ENCODE measurements around the gene RYR2. TPM values are rescaled to one million over a fixed set of nuclear protein-coding genes. Genes with fewer than 3 reads are reported as not detected.

Gene RYR2
- under 1 TPM; 0.16 to 0.59 (median 0.33) TPM for total RNA-seq

- H3K36me3 ChIP-seq: no peaks in the 10 kb centered on the region
- no peaks in the 10 kb centered on the region for H3K9me3 ChIP-seq
- TF ChIP-seq POLR2AphosphoS5 (IDR thresholded peaks at IDR 0.05): no peak
- TF ChIP-seq POLR2A (IDR thresholded peaks at IDR 0.05): no peak
- TF ChIP-seq CTCF (IDR thresholded peaks at IDR 0.05): no peak
- intact Hi-C loops (cut with DNase I; ENCODE audit: low total_unique reads): no loop called here
- no peak for DNase-seq (ENCODE audit: low spot score in 2 of 2)
- peaks cover 0 to 12% of the 10 kb centered on the region in 2 donors for H3K4me1 ChIP-seq
- no peak within 1 kb of the TSS for H3K27ac ChIP-seq
- H3K4me3 ChIP-seq: peak within 1 kb of the TSS; percentile 40 to 58 (median 42)
- H3K27me3 ChIP-seq: peaks cover 0 to 52% of the 10 kb centered on the region in 2 donors
These were observed at the start of gene RYR2 for GRCh38 chr1:237041795-237042525. Gene RYR2 (plus strand): TSS chr1:237042184. CDS start chr1:237042522, 338 bp downstream.

GRCh38 chr1:236992449-236992848 lies 49.5 kb upstream of the RYR2 start:
- H3K9me3 ChIP-seq: peaks cover 3 to 25% of the 10 kb centered on the region in 2 donors
- no peak for DNase-seq (ENCODE audit: low spot score in 2 of 2)
- H3K4me3 ChIP-seq: no peak overlapping the region
- H3K4me1 ChIP-seq: no peaks in the 10 kb centered on the region
- intact Hi-C loops (cut with DNase I; ENCODE audit: low total_unique reads): no loop called here
- no peaks in the 10 kb centered on the region for H3K36me3 ChIP-seq
- no peaks in the 10 kb centered on the region for H3K27me3 ChIP-seq
- TF ChIP-seq POLR2A (IDR thresholded peaks at IDR 0.05): no peak
- TF ChIP-seq CTCF (IDR thresholded peaks at IDR 0.05): no peak
- no peak for TF ChIP-seq POLR2AphosphoS5 (IDR thresholded peaks at IDR 0.05)
- no peak overlapping the region for H3K27ac ChIP-seq

GRCh38 chr1:236994450-236994849 lies 47.5 kb upstream of the RYR2 start:
- no peak for TF ChIP-seq POLR2A (IDR thresholded peaks at IDR 0.05)
- no peak for TF ChIP-seq POLR2AphosphoS5 (IDR thresholded peaks at IDR 0.05)
- no peak for TF ChIP-seq CTCF (IDR thresholded peaks at IDR 0.05)
- Histone ChIP-seq H3K4me1 (no peaks in the 10 kb centered on the region), H3K27ac (no peak overlapping the region), H3K27me3 (no peaks in the 10 kb centered on the region), H3K9me3 (peaks cover 3 to 21% of the 10 kb centered on the region in 2 donors), H3K36me3 (no peaks in the 10 kb centered on the region), H3K4me3 (no peak overlapping the region)
- no peak for DNase-seq (ENCODE audit: low spot score in 2 of 2)
- intact Hi-C loops (cut with DNase I; ENCODE audit: low total_unique reads): no loop called here

GRCh38 chr1:236997361-236997760 lies 44.6 kb upstream of the RYR2 start:
- Histone ChIP-seq H3K27me3 (no peaks in the 10 kb centered on the region), H3K27ac (no peak overlapping the region), H3K9me3 (no peaks in the 10 kb centered on the region), H3K4me1 (no peaks in the 10 kb centered on the region), H3K36me3 (no peaks in the 10 kb centered on the region), H3K4me3 (no peak overlapping the region)
- intact Hi-C loops (cut with DNase I; ENCODE audit: low total_unique reads): no loop called here
- no peak for DNase-seq (ENCODE audit: low spot score in 2 of 2)
- TF ChIP-seq CTCF (IDR thresholded peaks at IDR 0.05): no peak
- no peak for TF ChIP-seq POLR2AphosphoS5 (IDR thresholded peaks at IDR 0.05)
- no peak for TF ChIP-seq POLR2A (IDR thresholded peaks at IDR 0.05)

GRCh38 chr1:236997882-236998281 lies 44.1 kb upstream of the RYR2 start:
- intact Hi-C loops (cut with DNase I; ENCODE audit: low total_unique reads): no loop called here
- H3K4me1 ChIP-seq: no peaks in the 10 kb centered on the region
- H3K36me3 ChIP-seq: no peaks in the 10 kb centered on the region
- H3K27me3 ChIP-seq: no peaks in the 10 kb centered on the region
- H3K27ac ChIP-seq: no peak overlapping the region
- no peaks in the 10 kb centered on the region for H3K9me3 ChIP-seq
- no peak overlapping the region for H3K4me3 ChIP-seq
- TF ChIP-seq POLR2AphosphoS5 (IDR thresholded peaks at IDR 0.05) (no peak), CTCF (IDR thresholded peaks at IDR 0.05) (no peak), POLR2A (IDR thresholded peaks at IDR 0.05) (no peak)
- no peak for DNase-seq (ENCODE audit: low spot score in 2 of 2)

All from breast epithelium (tissue), 4 donors.